GM12873 (cell line): ENCODE results near the gene PRR36.

Source experiments
- TF ChIP-seq, protein P1 (sequence below): IDR thresholded peaks from 2 replicates; pipeline ENCODE4 v1.5.1; 2012; ENCODE audit warnings: low read depth, mild to moderate bottlenecking, moderate library complexity, low read length, control low read depth; ENCODE audit not compliant: insufficient read depth; ENCODE audit errors: missing control alignments

PRR36 gene

DNA sequence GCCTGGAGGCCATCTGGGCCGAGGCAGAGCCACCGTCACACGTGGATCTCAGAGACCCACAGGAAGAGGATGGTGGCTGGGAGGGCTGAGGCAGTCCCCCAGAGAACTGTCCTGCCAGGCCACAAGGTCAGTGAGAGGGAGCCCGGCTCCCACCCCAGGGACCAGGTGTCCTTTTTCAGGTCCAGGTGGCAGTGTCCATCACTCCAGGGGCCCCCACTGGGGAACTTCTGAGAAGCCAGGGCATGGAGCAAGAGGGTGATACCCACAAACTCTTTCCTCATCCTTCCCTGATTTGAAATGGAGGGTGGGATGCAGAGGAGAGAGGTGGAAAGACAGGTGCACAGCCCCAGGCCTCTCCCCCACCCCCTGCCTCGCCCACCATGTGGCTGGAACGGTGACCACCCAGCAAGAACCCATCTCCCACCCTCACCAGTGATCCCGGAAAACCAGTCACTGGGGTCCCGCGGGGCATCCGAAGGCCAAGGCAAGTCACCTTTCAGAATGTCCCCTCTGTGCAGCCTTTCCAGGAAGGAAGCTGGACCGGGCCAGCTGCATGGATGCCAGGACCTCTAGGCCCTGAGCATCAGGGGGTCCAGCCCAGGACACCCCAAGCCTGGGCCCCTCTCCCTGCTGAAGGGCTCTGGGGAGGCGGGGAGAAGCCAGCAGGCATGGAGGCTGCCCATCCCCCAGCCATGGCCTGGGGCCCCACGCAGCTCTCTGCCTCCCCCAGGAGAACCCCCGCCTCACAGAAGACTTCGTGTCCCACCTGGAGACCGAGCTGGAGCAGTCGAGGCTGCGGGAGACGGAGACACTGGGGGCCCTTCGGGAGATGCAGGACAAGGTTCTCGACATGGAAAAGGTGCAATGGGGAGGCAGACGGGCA, 14.1 kb downstream of the PRR36 start:
- TF ChIP-seq, protein P1, sequence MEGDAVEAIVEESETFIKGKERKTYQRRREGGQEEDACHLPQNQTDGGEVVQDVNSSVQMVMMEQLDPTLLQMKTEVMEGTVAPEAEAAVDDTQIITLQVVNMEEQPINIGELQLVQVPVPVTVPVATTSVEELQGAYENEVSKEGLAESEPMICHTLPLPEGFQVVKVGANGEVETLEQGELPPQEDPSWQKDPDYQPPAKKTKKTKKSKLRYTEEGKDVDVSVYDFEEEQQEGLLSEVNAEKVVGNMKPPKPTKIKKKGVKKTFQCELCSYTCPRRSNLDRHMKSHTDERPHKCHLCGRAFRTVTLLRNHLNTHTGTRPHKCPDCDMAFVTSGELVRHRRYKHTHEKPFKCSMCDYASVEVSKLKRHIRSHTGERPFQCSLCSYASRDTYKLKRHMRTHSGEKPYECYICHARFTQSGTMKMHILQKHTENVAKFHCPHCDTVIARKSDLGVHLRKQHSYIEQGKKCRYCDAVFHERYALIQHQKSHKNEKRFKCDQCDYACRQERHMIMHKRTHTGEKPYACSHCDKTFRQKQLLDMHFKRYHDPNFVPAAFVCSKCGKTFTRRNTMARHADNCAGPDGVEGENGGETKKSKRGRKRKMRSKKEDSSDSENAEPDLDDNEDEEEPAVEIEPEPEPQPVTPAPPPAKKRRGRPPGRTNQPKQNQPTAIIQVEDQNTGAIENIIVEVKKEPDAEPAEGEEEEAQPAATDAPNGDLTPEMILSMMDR: no peak

DNA sequence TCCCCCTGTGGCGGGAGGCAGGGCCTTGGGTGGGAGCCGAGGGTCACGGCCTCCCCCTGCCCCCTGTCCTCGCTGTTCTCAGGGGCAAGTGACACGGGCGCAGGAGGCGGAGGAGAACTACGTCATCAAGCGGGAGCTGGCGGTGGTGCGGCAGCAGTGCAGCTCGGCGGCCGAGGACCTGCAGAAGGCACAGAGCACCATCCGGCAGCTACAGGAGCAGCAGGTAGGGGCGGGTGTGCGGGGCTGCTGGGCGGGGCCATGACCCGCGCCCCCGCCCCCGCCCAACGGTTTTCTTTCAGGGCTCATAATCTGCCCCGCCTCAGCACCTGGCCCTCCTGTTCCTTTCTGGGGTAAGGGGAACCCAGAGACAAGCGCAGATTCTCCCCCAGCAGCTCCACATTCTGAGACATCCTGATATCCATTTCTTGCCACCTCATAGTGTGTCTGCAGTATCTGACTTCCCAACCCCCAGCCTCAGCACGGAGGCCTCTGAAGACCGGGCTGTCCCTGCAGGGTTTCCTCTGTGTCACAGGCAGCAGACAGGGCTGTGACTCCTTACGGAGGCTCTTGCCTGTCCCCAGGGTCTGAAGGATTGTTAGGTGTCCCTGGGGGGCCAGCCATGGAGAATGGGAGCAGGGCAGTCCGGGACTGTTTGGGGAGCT, 15.9 kb downstream of the PRR36 start:
- TF ChIP-seq, protein P1: no peak

DNA sequence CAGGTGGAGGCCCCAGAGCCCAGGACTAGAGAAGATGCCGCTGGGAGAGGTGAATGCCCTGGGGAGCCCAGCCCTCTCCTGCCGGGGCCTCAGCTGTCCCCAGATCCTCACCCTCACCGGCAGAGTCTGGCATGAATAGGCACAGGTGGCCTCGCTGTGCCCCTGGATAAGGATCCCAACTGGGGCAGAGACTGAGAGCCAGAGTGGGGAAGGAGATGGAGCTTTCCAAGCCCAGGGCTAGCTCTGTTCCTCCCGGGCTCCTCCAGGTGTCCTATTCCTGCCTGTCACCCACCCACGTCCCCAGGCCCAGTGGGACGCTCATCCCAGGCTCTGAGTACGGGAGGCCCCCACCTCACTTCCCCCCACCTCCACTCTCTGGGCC, 16.5 kb downstream of the PRR36 start:
- TF ChIP-seq, protein P1: no peak

DNA sequence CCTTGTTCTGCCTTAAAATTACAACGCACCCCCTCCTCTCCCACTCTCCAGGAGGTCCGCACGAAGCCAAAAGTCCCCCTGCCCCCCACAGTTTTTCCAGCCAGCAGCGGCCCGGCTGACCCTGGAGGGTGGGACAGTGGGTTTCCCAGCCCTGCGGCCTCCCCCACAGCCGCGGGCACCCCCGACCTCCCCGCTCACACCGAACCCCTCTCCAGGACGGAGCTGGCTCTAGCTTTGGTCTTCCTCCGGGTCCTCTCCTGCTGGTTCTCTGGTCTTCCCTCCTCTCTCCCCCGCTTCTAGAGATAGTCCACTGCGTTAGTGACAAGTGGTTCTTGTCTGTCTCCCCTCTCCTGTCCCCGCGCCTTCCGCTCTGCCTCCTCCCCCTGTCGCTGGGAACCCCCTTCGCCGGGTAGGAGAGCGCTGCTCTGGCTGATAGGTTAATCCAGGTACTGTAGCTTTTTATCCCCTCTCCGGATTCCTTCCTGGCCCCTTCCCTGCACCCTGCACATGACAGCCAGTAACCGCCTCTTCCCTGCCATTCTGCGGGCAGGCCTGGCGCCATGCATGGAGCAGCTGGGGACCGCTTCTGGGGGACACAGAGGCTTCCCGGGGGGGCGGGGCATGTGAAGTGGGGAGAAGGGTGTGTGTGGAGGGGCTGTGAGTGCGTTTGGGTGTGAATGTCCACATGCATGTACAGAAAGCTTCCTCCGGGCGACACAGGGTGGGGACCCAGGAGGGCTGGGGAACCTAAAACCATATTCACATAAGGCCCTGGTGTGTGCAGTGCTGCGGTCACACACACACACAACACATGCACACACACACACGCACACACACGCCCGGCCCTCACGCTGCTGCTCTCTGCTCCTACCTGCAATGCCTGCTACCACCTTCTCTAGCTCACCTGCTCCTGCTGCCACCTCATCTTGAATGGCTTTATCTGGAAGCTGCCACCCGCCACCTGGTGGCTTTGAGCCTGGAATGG, 17.2 kb downstream of the PRR36 start:
- TF ChIP-seq, protein P1: no peak

DNA sequence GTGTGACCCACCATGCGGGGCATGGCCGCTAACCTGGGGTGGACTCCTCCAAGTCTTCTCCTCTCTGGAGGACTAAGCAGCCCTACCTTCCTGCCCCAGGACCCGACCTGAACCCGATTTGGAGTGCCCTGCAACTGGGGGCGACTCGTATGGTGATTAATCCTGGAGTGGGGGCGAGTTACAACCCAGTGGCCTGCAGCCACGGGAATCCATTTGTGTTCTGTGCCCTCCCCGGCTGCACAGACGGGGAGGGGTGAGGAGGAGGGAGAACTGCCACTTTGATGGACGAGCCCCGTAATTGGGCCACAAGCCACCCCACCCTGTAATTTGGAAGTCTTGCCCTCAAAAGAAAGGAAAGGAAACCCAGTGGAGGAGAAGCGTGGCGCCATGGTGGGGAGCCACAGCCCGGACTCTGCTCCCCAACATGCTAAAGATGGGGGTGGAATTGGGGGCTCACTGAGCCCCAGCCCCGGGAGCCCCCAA, 18.0 kb downstream of the PRR36 start:
- TF ChIP-seq, protein P1: no peak

DNA sequence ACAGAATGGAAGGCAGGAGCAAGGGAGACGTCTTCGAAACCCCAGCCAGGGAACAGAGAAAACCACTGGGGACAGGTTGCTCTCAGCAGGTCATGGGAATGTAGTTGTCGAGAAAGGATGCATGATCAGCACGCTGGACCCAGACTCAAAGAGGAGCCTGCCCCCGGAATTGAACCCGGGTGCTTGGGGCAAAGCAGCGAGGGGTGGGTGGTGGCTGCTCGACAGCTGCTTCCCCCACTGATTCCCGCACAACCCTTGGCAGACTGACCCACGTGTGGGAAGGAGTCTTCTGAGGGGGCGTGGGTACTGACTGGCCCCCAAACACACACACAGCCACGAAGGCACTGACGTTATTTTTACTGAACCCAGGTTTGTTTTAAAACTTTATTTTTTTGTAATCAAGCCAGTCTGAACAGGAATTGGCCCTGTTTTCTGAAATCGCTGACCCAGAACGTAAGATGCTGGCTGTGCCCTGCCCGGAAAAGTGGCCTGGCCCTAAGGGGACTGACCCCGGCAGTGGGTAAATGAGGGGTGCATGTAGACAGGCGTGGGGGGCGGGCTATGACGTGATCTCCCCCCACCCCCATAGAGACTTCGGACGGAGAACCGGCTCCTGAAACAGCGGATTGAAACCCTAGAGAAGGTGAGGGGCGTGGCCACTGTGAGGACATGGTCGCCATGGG, 18.6 kb downstream of the PRR36 start:
- TF ChIP-seq, protein P1: no peak
